COLO829 (cell line): ENCODE data around the gene GCK.
"Not testable (repeated sequence)": the region's sequence is repeated elsewhere in the genome, so short reads cannot be mapped to it uniquely, and the experiment has no call there.

Experiments used
- DNase-seq: peaks from one replicate; pipeline ENCODE4 v3.0.0; 2012; ENCODE audit warnings: low spot score

GCK gene

GRCh38 chr7:44177570-44178131, 11.6 kb downstream of the GCK start:
- no peak for DNase-seq

GRCh38 chr7:44176486-44176885, 12.8 kb downstream of the GCK start:
- DNase-seq = no peak

DNA sequence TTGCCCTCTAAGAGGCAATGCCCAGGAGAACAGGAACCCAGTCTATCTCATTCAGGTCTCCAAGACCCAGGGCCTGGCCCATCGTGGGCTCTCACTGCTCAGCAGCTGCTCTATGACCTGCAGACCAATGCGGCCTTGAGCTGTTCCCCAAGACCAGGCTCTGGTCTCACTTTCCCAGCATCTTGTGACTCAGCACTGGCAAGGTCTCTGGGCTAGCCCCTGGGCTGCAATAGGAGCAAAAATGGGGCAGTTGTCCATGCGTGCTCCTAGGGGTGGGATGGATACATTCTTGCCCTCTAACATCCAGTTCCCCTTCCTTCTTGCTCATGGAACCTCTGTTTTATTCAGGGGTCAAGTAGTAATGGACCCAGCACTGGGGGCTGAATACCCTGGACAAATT, 13.5 kb downstream of the GCK start:
- no peak for DNase-seq

DNA sequence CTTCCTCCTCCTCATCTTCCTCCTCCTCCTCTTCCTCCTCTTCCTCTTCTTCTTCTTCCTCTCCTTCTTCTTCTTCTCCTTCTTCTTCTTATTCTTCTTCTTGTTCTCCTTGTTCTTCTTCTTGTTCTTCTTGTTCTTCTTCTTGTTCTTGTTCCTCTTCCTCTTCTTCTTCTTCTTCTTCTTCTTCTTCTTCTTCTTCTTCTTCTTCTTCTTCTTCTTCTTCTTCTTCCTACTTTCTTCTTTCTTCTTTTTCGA, 14.6 kb downstream of the GCK start:
- not testable (repeated sequence) for DNase-seq

DNA sequence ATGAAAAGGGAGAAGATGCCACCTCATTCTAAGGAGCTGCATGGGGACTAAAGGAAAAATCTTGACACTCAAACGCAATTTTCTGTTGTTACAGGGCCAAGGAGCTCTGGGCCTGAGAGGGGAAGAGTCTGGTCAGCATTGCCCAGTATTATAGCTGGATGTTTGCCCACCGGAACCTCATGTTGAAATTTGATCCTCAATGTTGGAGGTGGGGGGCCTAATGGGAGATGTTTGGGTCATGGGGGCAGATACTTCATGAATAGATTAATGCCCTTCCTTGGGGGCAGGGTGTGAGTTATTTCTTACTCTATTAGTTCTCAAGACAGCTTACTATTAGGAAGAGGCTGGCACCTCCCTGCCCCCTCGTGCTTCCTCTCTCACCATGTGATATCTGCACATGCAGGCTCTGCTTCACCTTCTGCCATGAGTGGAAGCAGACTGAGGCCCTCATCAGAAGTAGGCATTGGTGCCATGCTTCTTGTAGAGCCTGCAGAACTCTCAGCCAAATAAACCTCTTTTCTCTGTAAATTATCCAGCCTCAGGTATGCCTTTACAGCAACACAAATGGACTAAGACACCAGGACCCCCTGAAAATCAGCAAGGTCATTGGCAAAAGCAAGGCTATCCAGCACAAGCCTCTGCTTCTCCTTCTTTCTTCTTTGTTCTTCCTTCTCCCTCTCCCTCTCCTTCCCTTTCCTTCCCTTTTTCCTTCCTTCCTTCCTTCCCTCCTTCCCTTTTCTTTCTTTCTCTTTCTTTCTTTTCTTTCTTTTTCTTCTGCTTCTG, 15.1 kb downstream of the GCK start:
- DNase-seq = no peak

- DNase-seq = no peak
Measured at GRCh38 chr7:44172803-44173424, 16.3 kb downstream of the GCK start.

- DNase-seq = no peak
Measured at GRCh38 chr7:44172352-44172751, 16.9 kb downstream of the GCK start.

DNA sequence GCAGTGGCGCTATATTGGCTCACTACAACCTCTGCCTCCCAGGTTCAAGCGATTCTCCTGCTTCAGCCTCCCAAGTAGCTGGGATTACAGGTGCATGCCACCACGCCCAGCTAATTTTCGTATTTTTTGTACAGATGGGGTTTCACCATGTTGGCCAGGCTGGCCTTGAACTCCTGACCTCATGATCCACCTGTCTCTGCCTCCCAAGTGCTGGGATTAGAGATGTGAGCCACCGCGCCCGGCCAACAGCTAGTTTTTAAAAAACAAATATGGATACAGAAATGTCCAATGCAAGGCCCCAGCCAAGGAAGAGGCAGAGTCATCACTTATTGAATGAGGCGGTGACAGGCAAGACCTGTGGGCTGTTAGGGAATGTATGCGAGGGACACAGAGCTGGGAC, 17.3 kb downstream of the GCK start:
- not testable (repeated sequence) for DNase-seq

GRCh38 chr7:44167920-44168319, 21.3 kb downstream of the GCK start:
- no peak for DNase-seq

DNA sequence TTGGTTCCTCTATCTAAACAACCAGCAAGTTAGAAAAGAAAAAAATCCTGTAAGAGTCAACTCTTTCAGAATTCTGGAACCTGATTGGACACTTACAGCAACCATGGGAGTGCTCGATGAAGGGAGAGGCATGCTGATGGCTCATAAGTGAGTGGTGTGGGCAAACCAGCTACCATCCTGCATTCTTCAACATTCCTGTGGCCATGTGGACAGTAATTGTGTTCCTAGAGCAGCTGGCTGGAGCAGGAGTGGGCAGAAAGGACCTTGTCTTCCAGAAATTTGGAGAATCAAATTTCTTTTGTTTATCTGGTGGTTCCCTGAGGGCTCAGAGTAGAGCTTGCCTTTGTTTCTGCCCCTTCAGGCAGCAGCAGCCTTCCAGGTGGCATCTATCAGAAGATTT, 25.6 kb downstream of the GCK start:
- peak; percentile 66 for DNase-seq

GRCh38 chr7:44162785-44163395, 26.3 kb downstream of the GCK start:
- no peak for DNase-seq

DNA sequence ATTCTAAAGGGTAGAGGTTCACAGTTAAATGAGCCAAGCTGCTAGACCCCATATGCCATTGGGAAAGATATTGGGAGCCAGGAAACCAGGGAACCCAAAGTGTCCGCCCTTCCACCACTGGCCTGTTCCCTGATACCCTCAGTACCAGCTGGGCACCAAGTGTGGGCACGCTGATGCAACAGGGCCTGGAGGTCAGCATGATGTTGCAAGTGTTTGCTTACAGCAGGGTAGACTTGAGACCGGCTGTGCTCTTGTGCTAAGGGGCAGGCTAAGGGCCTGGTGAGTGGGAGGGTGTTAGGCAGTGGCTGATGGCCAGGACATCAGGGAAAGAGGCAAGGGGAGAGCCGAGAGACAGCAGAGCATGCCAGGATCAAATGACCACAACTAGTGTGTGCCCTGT, 27.1 kb downstream of the GCK start:
- DNase-seq = no peak

- DNase-seq = no peak
Measured at GRCh38 chr7:44161371-44161770, 27.9 kb downstream of the GCK start.

DNA sequence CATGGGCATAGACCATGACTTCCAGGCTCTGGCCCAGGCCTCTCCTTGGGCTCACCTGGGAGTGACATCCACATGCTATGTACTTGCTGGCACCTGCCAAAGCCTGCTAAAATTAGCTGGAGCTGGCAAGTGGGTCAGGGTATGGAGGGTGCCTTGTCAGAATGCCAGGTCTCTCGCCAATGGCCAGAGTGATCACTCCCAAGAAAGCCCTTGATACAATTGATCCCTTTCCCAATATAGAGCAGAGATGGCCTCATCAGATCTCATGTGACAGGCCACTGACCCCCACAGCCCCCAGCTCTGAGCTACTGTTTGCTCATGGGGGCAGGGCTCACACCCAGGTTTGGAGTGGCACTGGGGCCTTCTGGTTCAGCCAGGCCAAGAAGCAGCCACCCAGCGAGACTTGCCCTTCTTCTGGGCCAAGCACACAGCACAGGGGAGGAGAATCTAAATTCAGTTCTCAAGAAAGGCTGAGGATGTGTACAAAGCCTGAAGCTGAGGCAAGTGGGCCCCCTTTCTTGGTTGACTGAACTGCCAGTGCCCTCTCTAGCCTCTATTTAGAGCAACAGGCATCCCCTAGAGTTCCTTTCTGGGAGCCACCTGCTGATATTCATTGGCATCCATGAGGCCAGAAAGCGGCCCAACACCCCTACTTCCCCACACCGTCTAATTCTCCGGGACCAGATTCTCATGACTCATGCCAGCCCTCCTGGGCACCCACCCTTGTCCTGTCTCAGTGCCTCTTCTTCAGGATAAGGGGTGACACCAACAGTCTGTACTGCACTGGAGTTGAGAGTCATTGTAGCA, 29.2 kb downstream of the GCK start:
- no peak for DNase-seq

GRCh38 chr7:44158873-44159631, 30.2 kb downstream of the GCK start:
- DNase-seq = no peak

GRCh38 chr7:44158096-44158872, 31.0 kb downstream of the GCK start:
- DNase-seq = no peak

GRCh38 chr7:44157116-44158080, 31.8 kb downstream of the GCK start:
- DNase-seq = no peak

DNA sequence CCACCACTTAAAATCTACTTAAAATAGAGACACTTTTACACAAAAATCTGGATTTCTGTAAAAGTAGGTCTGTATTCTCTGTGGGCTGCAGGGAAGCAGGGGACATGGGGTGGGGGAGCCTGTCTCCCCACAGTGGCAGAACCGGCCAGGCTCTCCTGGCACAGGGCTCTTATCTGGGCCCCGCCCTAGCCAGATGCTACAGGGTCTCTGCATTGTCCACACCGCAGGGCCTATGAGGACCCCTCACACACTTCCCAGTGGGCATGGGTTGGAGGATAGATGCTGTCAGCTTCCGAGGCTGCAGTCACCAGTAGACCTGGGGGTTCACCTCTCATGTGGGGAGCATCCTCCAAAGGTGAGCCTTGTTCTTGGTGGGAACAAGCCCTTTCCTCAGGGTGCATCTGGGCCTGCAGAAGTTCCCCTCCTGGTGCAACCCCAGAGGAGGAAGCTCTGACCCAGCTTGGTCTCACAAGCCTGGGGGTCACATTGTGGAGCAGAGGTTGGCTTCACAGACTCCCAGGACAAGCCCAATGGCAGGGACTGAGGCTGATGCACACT, 32.7 kb downstream of the GCK start:
- DNase-seq = no peak
